SK-N-SH (cell line): ENCODE results near the gene STK25. TPM values are rescaled to one million over a fixed set of nuclear protein-coding genes. Genes with fewer than 3 reads are reported as not detected.
"Not testable (repeated sequence)": the region's sequence is repeated elsewhere in the genome, so short reads cannot be mapped to it uniquely, and the experiment has no call there.

ENCODE experiments used
- CTCF ChIA-PET: fragments of 300-600, 350-600 bp; formaldehyde crosslinking; extraction: SDS; loops from one replicate; lab custom pipeline; 2021; lab: Yijun Ruan, JAX
- POLR2A ChIA-PET: fragments of 350-600 bp; sonication (Branson Sonifier 250); formaldehyde crosslinking; extraction: SDS; loops from one replicate; lab custom pipeline; 2020; ENCODE audit warnings: antibody characterized with exemption, inconsistent platforms; lab: Yijun Ruan, JAX
- DNase-seq: peaks from one replicate; pipeline ENCODE4 v3.0.0; 2012
- H2AFZ ChIP-seq: fragments of 200-600 bp; sonication (generic); 2 replicates; pipeline ENCODE4 v1.8.1; 2016; ENCODE audit warnings: antibody characterized with exemption, mild to moderate bottlenecking, low read depth
- H3F3A ChIP-seq: fragments of 200-600 bp; sonication (generic); replicated peaks from 2 replicates; pipeline ENCODE3; 2016; ENCODE audit warnings: antibody characterized with exemption, mild to moderate bottlenecking; ENCODE audit not compliant: insufficient read depth
- H3K27ac ChIP-seq, 2 experiments: fragments of 200-500 bp in 1 of 2; fragments of 200-600 bp in 1 of 2; sonication (Bioruptor generic) in 1 of 2; sonication (generic), shearing (Covaris generic) in 1 of 2; 2 replicates each; pipeline versions ENCODE4 v1.5.1 to v1.6.1; 2014 to 2016; ENCODE audit warnings: low read depth in 2 of 2, inconsistent platforms in 1 of 2, low read length in 1 of 2, mild to moderate bottlenecking in 1 of 2, mixed read lengths in 1 of 2
- H3K27me3 ChIP-seq: fragments of 200-600 bp; sonication (generic), shearing (Covaris generic); 2 replicates; pipeline ENCODE4 v1.6.1; 2016; ENCODE audit warnings: mixed run types; ENCODE audit not compliant: insufficient read depth
- H3K36me3 ChIP-seq, 2 experiments: fragments of 200-500 bp in 1 of 2; fragments of 200-600 bp in 1 of 2; sonication (Bioruptor generic) in 1 of 2; sonication (generic) in 1 of 2; replicated peaks in 1 of 2; 2 replicates each; pipeline versions ENCODE3 to v1.5.1; 2014 to 2016; ENCODE audit warnings: low read length in 1 of 2, mild to moderate bottlenecking in 1 of 2; ENCODE audit not compliant: insufficient read depth in 2 of 2, control insufficient read depth in 1 of 2
- H3K4me1 ChIP-seq, 2 experiments: fragments of 200-500 bp in 1 of 2; fragments of 200-600 bp in 1 of 2; sonication (Bioruptor generic) in 1 of 2; sonication (generic), shearing (Covaris generic) in 1 of 2; 2 replicates each; pipeline versions ENCODE4 v1.5.1 to v1.6.1; 2014 to 2016; ENCODE audit warnings: low read depth in 1 of 2, low read length in 1 of 2, mixed run types in 1 of 2; ENCODE audit not compliant: insufficient read depth in 2 of 2, control insufficient read depth in 1 of 2
- H3K4me2 ChIP-seq: fragments of 200-600 bp; sonication (generic), shearing (Covaris generic); 2 replicates; pipeline ENCODE4 v1.6.1; 2017; ENCODE audit warnings: mixed run types
- H3K4me3 ChIP-seq, 2 experiments: fragments of 200-500 bp in 1 of 2; fragments of 200-600 bp in 1 of 2; sonication (Bioruptor generic) in 1 of 2; sonication (generic), shearing (Covaris generic) in 1 of 2; 2 replicates each; pipeline versions ENCODE4 v1.5.1 to v1.8.1; 2014 to 2016; ENCODE audit warnings: low read depth in 2 of 2, inconsistent platforms in 1 of 2, low read length in 1 of 2, mild to moderate bottlenecking in 1 of 2, mixed read lengths in 1 of 2, moderate library complexity in 1 of 2
- H3K79me2 ChIP-seq: fragments of 200-600 bp; sonication (generic); 2 replicates; pipeline ENCODE4 v1.8.1; 2017; ENCODE audit warnings: mild to moderate bottlenecking; ENCODE audit not compliant: insufficient read depth
- H3K9ac ChIP-seq: fragments of 200-600 bp; sonication (generic); 2 replicates; pipeline ENCODE4 v1.6.1; 2017; ENCODE audit warnings: mixed run types
- H3K9me2 ChIP-seq: fragments of 200-600 bp; sonication (generic); 2 replicates; pipeline ENCODE4 v1.6.1; 2017; ENCODE audit warnings: mixed run types
- H3K9me3 ChIP-seq: fragments of 200-600 bp; sonication (generic); 2 replicates; pipeline ENCODE4 v1.6.1; 2017; ENCODE audit warnings: mixed run types, mild to moderate bottlenecking, moderate library complexity
- H4K20me1 ChIP-seq: fragments of 200-600 bp; sonication (generic); 2 replicates; pipeline ENCODE4 v1.6.1; 2017; ENCODE audit warnings: mild to moderate bottlenecking, mixed run types; ENCODE audit not compliant: insufficient read depth
- MEF2A ChIP-seq: IDR thresholded peaks from 2 replicates; pipeline ENCODE4 v1.4.0; 2012; ENCODE audit warnings: low read depth, borderline replicate concordance
- MXI1 ChIP-seq: IDR thresholded peaks from 2 replicates; pipeline ENCODE4 v1.6.1; 2012; ENCODE audit warnings: mild to moderate bottlenecking, low read depth, low read length, improper control_type of control experiment
- RFX5 ChIP-seq: IDR thresholded peaks from 2 replicates; pipeline ENCODE4 v1.6.1; 2012; ENCODE audit warnings: mild to moderate bottlenecking, improper control_type of control experiment, low read length
- SMC3 ChIP-seq: IDR thresholded peaks from 2 replicates; pipeline ENCODE4 v1.6.1; 2012; ENCODE audit warnings: low read depth, low read length, improper control_type of control experiment
- WGBS: methylation state at CpG from one replicate; pipeline ENCODE4 v1.1.6; 2017; ENCODE audit warnings: low lambda C conversion rate; 5-methylcytosine and 5-hydroxymethylcytosine counted together
- polyA plus RNA-seq, 3 experiments: library from polyadenylated mRNA; depleted of rRNA; stranded (reverse); fragments of >200 nt; gene quantifications; 2 replicates each; pipeline ENCODE4 v1.2.3, GENCODE V29; 2012
- TF ChIP-seq, protein P1 (sequence below): fragments of 200-600 bp; sonication (generic); IDR thresholded peaks from 2 replicates; pipeline ENCODE4 v1.6.1; 2017; ENCODE audit warnings: antibody characterized with exemption, mild to moderate bottlenecking, moderate library complexity
- TF ChIP-seq, protein P2 (sequence below): IDR thresholded peaks from 2 replicates; pipeline ENCODE4; 2012

Gene STK25
- polyA plus RNA-seq, 1 of the 3 experiments (the other 2 are of a cell fraction), result 236 TPM

DNA sequence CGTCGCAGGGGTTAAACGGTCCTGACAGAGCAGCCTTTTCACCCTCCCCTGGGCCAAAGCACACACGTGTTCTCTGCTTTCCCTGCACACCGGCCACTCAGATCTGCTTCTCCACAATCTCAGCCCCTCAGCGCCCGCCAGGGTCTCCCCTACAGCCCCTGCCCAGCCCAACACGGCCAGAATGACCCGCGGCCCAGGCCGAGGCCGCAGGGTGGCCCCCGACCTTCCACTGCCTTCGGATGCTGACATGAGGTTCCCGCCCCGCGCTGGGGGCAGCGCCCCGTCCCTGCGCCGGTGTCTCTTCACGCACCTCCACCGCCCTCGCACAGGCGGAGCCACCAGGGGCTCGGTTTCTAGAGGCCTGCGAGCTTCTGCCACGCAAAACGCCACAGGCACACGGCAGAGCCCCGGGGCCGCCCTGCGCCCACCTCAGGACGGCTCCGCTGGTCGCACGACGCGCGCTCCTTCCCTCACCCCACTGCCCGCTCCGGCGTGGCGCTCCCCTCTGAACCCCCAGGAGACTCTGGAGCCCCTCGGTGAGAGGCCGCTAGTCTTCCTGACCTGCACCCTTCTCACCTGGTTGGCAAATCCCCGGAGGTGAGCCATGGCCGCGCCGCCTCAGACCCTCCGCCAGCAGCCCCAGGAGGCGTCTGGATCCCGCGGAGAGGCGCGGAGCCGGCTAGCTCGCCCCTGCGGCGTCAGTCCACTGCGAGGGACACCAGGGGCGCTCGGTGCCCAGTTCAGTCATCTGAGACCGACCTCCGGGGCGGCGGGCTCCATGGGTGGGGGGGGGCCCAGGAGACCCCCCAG, 749 bp downstream of the STK25 start:
- WGBS, result 3% methylated on average over 29 of the region's 67 CpGs
- Histone ChIP-seq H3K9me2 (no peaks in the 10 kb centered on the region), H3K4me1 (peaks cover 7 to 32% of the 10 kb centered on the region in 2 experiments; a peak in 2 of 4 replicates), H3K79me2 (peaks cover 54% of the 10 kb centered on the region), H3K9ac (peak overlapping the region; percentile 70), H3K4me3 (peak overlapping the region; percentile 83 to 94), H3K36me3 (no peaks in the 10 kb centered on the region), H4K20me1 (peaks cover 39% of the 10 kb centered on the region), H3K27ac (peak overlapping the region; percentile 49 to 86; a peak in 3 of 4 replicates), H3F3A (no peaks in the 10 kb centered on the region), H2AFZ (peak overlapping the region; percentile 63; the same call in 1 of the 2 replicates), H3K4me2 (peak overlapping the region; percentile 98), H3K27me3 (no peaks in the 10 kb centered on the region), H3K9me3 (no peaks in the 10 kb centered on the region)
- peak; percentile 91 for DNase-seq
- peak; percentile 94 for TF ChIP-seq MXI1
- TF ChIP-seq, protein P1, sequence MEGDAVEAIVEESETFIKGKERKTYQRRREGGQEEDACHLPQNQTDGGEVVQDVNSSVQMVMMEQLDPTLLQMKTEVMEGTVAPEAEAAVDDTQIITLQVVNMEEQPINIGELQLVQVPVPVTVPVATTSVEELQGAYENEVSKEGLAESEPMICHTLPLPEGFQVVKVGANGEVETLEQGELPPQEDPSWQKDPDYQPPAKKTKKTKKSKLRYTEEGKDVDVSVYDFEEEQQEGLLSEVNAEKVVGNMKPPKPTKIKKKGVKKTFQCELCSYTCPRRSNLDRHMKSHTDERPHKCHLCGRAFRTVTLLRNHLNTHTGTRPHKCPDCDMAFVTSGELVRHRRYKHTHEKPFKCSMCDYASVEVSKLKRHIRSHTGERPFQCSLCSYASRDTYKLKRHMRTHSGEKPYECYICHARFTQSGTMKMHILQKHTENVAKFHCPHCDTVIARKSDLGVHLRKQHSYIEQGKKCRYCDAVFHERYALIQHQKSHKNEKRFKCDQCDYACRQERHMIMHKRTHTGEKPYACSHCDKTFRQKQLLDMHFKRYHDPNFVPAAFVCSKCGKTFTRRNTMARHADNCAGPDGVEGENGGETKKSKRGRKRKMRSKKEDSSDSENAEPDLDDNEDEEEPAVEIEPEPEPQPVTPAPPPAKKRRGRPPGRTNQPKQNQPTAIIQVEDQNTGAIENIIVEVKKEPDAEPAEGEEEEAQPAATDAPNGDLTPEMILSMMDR, result peak; percentile 31
- TF ChIP-seq RFX5, result no peak
- TF ChIP-seq, protein P2, sequence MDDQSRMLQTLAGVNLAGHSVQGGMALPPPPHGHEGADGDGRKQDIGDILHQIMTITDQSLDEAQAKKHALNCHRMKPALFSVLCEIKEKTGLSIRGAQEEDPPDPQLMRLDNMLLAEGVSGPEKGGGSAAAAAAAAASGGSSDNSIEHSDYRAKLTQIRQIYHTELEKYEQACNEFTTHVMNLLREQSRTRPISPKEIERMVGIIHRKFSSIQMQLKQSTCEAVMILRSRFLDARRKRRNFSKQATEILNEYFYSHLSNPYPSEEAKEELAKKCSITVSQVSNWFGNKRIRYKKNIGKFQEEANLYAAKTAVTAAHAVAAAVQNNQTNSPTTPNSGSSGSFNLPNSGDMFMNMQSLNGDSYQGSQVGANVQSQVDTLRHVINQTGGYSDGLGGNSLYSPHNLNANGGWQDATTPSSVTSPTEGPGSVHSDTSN, result peak; percentile 11; the same call in 1 of the 2 replicates
- TF ChIP-seq SMC3, result peak; percentile 17; the same call in 1 of the 2 replicates
- CTCF ChIA-PET, result interaction anchor here (0.7 to 1.6 kb wide), 7 partner anchors 9 to 157 kb away, joined by 3 to 5 read pairs (median 3); no protein-coding TSS in a partner anchor
- POLR2A ChIA-PET, result interaction anchor here (1.1 kb wide), 1 partner anchor 83 kb away, joined by 4 read pairs; no protein-coding TSS in a partner anchor

DNA sequence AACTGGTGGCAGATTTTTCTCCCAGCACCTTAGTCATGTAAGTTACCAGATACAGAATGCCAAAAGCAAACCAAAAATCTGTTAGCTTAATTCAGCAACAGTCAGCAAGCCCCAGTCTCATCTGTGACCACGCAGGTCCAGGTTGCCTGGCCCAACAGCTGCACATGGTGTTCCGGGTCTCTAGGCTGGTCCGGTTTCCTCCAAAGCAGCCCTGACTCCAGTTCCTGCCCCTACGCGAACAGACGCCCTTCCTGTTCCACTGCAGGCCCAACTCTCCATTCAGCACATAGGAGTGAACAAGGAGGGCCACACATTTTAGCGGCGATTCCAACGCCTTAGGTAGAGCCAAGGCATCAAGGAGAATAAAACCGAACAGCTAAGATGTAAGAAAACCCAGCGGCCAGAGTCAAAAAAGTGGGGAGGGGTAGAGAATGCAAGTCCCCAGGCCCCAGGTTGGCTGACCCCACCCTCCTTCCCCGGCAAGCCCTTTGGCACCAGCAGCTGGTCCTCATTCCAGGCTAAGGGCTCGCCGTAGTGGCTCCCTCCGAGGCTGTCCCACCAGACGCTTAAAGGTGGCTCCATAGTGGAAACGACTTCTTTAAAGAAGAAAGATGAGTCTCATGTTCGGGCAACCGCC, 1.5 kb downstream of the STK25 start:
- Histone ChIP-seq H3K27ac (no peak overlapping the region), H3K36me3 (no peaks in the 10 kb centered on the region), H3K4me3 (peak overlapping the region; percentile 83 to 94), H3K9me2 (no peaks in the 10 kb centered on the region), H3K4me1 (peaks cover 7 to 32% of the 10 kb centered on the region in 2 experiments; a peak in 2 of 4 replicates), H4K20me1 (peaks cover 40% of the 10 kb centered on the region), H3F3A (no peaks in the 10 kb centered on the region), H3K9me3 (no peaks in the 10 kb centered on the region), H3K79me2 (peaks cover 61% of the 10 kb centered on the region), H3K27me3 (no peaks in the 10 kb centered on the region), H2AFZ (no peak overlapping the region), H3K4me2 (peak overlapping the region; percentile 98), H3K9ac (peak overlapping the region; percentile 70)
- TF ChIP-seq MEF2A, result no peak
- ChIA-PET CTCF (interaction anchor here (0.6 to 1.6 kb wide), 3 partner anchors 11 to 26 kb away, joined by 3 to 5 read pairs (median 3); no protein-coding TSS in a partner anchor), POLR2A (interaction anchor here (1.1 kb wide), 1 partner anchor 84 kb away, joined by 4 read pairs; no protein-coding TSS in a partner anchor)
- WGBS, result 70% methylated on average over 14 of the region's 19 CpGs
- DNase-seq, result no peak

DNA sequence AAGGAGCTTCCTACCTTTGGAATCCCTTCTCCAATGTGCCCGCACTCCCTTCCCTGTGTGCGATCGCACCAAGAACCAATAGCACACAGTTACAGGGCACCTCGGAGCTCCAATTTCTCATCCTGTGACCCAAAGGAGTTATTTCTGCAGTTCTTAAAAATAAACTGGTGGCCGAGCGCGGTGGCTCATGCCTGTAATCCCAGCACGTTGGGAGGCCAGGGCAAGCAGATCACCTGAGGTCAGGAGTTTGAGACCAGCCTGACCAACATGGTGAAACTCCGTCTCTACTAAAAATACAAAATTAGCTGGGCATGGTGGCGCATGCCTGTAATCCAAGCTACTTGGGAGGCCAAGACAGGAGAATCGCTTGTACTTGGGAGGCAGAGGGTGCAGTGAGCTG, 2.1 kb downstream of the STK25 start:
- H3K27ac ChIP-seq, H3K9me2 ChIP-seq, H3F3A ChIP-seq, H3K36me3 ChIP-seq, H3K4me3 ChIP-seq, H3K9me3 ChIP-seq, POLR2A ChIA-PET, H2AFZ ChIP-seq, H3K9ac ChIP-seq, H3K27me3 ChIP-seq, DNase-seq: not testable (repeated sequence)
- 95% methylated on average over 10 of the region's 11 CpGs for WGBS
- Histone ChIP-seq H3K4me1 (peaks cover 7 to 32% of the 10 kb centered on the region in 2 experiments; a peak in 2 of 4 replicates), H4K20me1 (peaks cover 45% of the 10 kb centered on the region), H3K79me2 (peaks cover 67% of the 10 kb centered on the region), H3K4me2 (peak overlapping the region; percentile 98; the same call in 1 of the 2 replicates)
- CTCF ChIA-PET, result interaction anchor here (1.2 to 1.6 kb wide), 3 partner anchors 10 to 92 kb away, joined by 3 to 5 read pairs (median 4); no protein-coding TSS in a partner anchor
